Measurements from ENCODE around the gene TRO. TPM values are rescaled to one million over a fixed set of nuclear protein-coding genes. Genes with fewer than 3 reads are reported as not detected.

Gene TRO
- total RNA-seq (1 to 10 TPM in 2 of 4 donors, under 1 TPM in 2; 0.61 to 4.2 (median 0.98) TPM), polyA plus RNA-seq (under 1 TPM; 0.18 to 0.64 (median 0.52) TPM)
- long read RNA-seq, donor 1: 0 reads
- long read RNA-seq, donor 2, partial matches to known transcripts: 0 of 2 reads
- long read RNA-seq, donor 2, other reads (novel, unspliced or antisense): 2 of 2 reads

GRCh38 chrX:54920610-54921426 lies at the start of gene TRO:
TSS of gene TRO (plus strand) at chrX:54920824. CDS start at chrX:54922247, 1,423 bp downstream.
- H3K27ac ChIP-seq: no peak within 1 kb of the TSS
- peak within 1 kb of the TSS; percentile 59 for H3K4me3 ChIP-seq
- intact Hi-C loops (cut with DNase I): no loop called here
- WGBS, 3 donors: 0 to 30% (median 1%) methylated on average over 26 to 29 of the region's 29 CpGs
- DNase-seq (no peak), ATAC-seq (peak in 2 of 4 donors; percentile 14 to 31)
- TF ChIP-seq, protein P1, sequence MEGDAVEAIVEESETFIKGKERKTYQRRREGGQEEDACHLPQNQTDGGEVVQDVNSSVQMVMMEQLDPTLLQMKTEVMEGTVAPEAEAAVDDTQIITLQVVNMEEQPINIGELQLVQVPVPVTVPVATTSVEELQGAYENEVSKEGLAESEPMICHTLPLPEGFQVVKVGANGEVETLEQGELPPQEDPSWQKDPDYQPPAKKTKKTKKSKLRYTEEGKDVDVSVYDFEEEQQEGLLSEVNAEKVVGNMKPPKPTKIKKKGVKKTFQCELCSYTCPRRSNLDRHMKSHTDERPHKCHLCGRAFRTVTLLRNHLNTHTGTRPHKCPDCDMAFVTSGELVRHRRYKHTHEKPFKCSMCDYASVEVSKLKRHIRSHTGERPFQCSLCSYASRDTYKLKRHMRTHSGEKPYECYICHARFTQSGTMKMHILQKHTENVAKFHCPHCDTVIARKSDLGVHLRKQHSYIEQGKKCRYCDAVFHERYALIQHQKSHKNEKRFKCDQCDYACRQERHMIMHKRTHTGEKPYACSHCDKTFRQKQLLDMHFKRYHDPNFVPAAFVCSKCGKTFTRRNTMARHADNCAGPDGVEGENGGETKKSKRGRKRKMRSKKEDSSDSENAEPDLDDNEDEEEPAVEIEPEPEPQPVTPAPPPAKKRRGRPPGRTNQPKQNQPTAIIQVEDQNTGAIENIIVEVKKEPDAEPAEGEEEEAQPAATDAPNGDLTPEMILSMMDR (IDR thresholded peaks at IDR 0.05): no peak
- no peaks in the 10 kb centered on the region for H3K4me1 ChIP-seq
- H3K36me3 ChIP-seq (ENCODE audit: insufficient read depth in 1 of 2, low read depth in 1 of 2): no peaks in the 10 kb centered on the region
- H3K9me3 ChIP-seq: no peaks in the 10 kb centered on the region
- peaks cover 0 to 4% (median 0%) of the 10 kb centered on the region in 3 donors for H3K27me3 ChIP-seq (ENCODE audit: insufficient read depth in 3 of 3, low read length in 2 of 3)

GRCh38 chrX:54885740-54886139 lies 34.9 kb upstream of the TRO start:
- ATAC-seq: no peak
- H3K36me3 ChIP-seq (ENCODE audit: insufficient read depth in 1 of 2, low read depth in 1 of 2): no peaks in the 10 kb centered on the region
- no peak for DNase-seq
- no peak overlapping the region for H3K27ac ChIP-seq
- H3K4me3 ChIP-seq: no peak overlapping the region
- TF ChIP-seq, protein P1 (IDR thresholded peaks at IDR 0.05): no peak
- intact Hi-C loops (cut with DNase I): no loop called here
- 57 to 77% (median 73%) methylated on average over 3 of the region's 3 CpGs for WGBS, 3 donors
- no peaks in the 10 kb centered on the region for H3K4me1 ChIP-seq
- H3K9me3 ChIP-seq: no peaks in the 10 kb centered on the region
- H3K27me3 ChIP-seq (ENCODE audit: insufficient read depth in 3 of 3, low read length in 2 of 3): peaks cover 0 to 14% (median 0%) of the 10 kb centered on the region in 3 donors

DNA sequence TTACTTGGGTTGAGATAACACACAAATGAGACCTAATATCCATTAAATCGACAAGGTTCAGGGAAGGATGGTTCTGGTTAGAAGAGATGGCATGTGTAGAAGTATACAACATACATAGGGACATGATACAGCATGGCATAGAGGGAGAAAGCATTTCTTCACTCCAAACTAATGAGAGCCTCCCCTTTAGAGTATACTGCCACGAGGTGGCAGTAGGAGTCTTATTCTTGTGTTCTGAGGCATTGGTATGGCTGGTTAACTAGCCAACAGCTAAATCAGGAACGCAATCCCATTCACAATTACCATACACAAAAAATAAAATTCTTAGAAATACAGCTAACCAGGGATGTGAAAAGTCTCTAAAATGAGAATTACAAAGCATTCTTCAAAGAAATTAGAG lies 29.1 kb upstream of the TRO start:
- WGBS, 3 donors: 14 to 24% (median 14%) methylated on average over 3 of the region's 3 CpGs
- H3K4me3 ChIP-seq: no peak overlapping the region
- peaks cover 15% of the 10 kb centered on the region for H3K9me3 ChIP-seq
- no peaks in the 10 kb centered on the region for H3K4me1 ChIP-seq
- H3K27me3 ChIP-seq (ENCODE audit: insufficient read depth in 3 of 3, low read length in 2 of 3): peaks cover 0 to 7% (median 0%) of the 10 kb centered on the region in 3 donors
- intact Hi-C loops (cut with DNase I): loop anchor here (2.0 to 10.0 kb wide), 2 partner anchors 163 to 165 kb away; no protein-coding TSS in a partner anchor
- ATAC-seq (peak in 3 of 4 donors; percentile 44 to 76 (median 59)), DNase-seq (no peak)
- no peak overlapping the region for H3K27ac ChIP-seq
- no peaks in the 10 kb centered on the region for H3K36me3 ChIP-seq (ENCODE audit: insufficient read depth in 1 of 2, low read depth in 1 of 2)
- TF ChIP-seq, protein P1 (IDR thresholded peaks at IDR 0.05): peak; percentile 43

DNA sequence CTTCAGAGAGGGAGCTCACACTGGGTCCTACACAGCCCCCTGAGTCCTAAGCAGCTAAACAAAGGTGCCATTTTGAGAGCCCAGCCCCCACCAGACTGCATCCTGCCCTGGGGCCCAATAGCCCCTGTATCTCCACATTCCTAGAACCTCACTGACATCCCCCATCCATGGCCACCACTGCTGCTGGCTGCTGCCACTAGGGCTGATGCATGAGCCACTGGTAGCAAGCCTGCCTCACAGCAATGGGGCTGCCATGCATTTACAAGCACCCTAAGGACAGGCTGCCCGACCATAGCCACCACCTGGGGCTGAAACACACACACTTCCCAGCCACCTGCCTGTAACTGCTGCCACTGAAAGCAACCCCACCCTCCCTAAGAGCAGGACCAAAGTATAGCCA lies 26.5 kb upstream of the TRO start:
- intact Hi-C loops (cut with DNase I): loop anchor here in 1 of 2 donors (10.0 kb wide), 1 partner anchor 161 kb away; no protein-coding TSS in a partner anchor
- TF ChIP-seq, protein P1 (IDR thresholded peaks at IDR 0.05): no peak
- WGBS, 3 donors: 50 to 67% (median 56%) methylated on average over 1 of the region's 1 CpG
- DNase-seq (no peak), ATAC-seq (no peak)
- Histone ChIP-seq H3K27me3 (ENCODE audit: insufficient read depth in 3 of 3, low read length in 2 of 3) (peaks cover 0 to 3% (median 0%) of the 10 kb centered on the region in 3 donors), H3K36me3 (ENCODE audit: insufficient read depth in 1 of 2, low read depth in 1 of 2) (no peaks in the 10 kb centered on the region), H3K27ac (no peak overlapping the region), H3K4me1 (no peaks in the 10 kb centered on the region), H3K9me3 (peaks cover 15% of the 10 kb centered on the region), H3K4me3 (no peak overlapping the region)
